Activated T-helper 17 cell treated with anti-CD3 and anti-CD28 coated beads, Interleukin-2, amount 50 U/mL, for 72 hours (primary cell): Measurements from ENCODE around the gene TST. TPM values are rescaled to one million over a fixed set of nuclear protein-coding genes. Genes with fewer than 3 reads are reported as not detected.

Experiments
- ATAC-seq: fragments of 150-1000 bp; cut with Tn5 transposase; replicated peaks from 2 replicates; pipeline ENCODE4 v1.10.0; 2021; ENCODE audit warnings: mild to moderate bottlenecking, moderate library complexity
- H3K27ac Mint-ChIP-seq: one replicate; pipeline ENCODE4 v1.8.0; 2022; ENCODE audit warnings: mixed read lengths
- H3K27me3 Mint-ChIP-seq: one replicate; pipeline ENCODE4 v1.8.0; 2022; ENCODE audit warnings: mixed read lengths
- H3K36me3 Mint-ChIP-seq: one replicate; pipeline ENCODE4 v1.8.0; 2022; ENCODE audit warnings: low read depth, mild to moderate bottlenecking, mixed read lengths
- H3K4me1 Mint-ChIP-seq: one replicate; pipeline ENCODE4 v1.8.0; 2022; ENCODE audit warnings: mixed read lengths
- H3K4me3 Mint-ChIP-seq: one replicate; pipeline ENCODE4 v1.8.0; 2022; ENCODE audit warnings: mild to moderate bottlenecking, mixed read lengths
- H3K9me3 Mint-ChIP-seq: one replicate; pipeline ENCODE4 v1.8.0; 2022; ENCODE audit warnings: mixed read lengths
- total RNA-seq, 2 donors: library from RNA; stranded (reverse); gene quantifications; one replicate each; pipeline ENCODE4 v1.2.3, GENCODE V29; 2022

TST gene
- total RNA-seq, 2 donors from 2014 or later, result 8.2 to 14.5 TPM

DNA sequence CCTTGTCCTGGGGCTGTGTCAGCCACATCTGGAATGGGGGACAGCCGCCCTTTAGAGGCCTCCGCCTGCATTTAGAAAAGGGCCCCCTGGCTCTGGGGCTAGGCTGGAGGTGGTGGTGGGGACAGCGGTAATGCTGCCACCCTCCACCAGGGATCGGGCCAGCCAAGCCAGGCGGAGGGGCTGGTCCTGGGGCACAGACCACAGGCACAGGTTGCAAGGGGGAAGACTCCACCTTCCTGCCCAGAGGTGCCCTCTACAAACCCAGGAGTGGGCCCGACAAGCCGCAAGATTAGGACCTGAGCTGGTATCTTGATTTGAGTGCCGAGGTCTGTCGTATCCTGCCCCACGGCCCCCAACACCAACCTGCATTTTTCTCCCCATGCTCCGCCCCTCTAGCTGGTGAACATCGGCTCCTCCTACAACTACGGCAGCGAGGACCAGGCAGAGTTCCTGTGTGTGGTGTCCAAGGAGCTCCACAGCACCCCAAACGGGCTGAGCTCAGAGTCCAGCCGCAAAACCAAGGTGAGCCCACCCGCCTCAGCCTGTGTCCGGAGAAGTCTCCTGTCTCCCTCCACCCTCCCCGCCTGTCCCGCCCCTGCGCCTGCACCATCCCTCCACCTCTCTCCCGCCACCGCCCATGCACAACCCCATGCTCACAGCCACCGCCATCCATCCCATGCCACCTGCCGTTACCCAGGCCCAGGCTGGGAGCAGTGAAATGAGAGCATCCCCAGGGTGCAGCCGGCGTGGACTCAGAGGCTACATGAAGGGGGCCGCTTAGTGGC lies 39.9 kb upstream of the TST start:
- ATAC-seq, result no peak
- Mint-ChIP-seq H3K27ac (no peak overlapping the region), H3K4me3 (peak overlapping the region; percentile 80), H3K4me1 (peaks cover 27% of the 10 kb centered on the region), H3K9me3 (no peaks in the 10 kb centered on the region), H3K36me3 (peaks cover 85% of the 10 kb centered on the region), H3K27me3 (no peaks in the 10 kb centered on the region)

DNA sequence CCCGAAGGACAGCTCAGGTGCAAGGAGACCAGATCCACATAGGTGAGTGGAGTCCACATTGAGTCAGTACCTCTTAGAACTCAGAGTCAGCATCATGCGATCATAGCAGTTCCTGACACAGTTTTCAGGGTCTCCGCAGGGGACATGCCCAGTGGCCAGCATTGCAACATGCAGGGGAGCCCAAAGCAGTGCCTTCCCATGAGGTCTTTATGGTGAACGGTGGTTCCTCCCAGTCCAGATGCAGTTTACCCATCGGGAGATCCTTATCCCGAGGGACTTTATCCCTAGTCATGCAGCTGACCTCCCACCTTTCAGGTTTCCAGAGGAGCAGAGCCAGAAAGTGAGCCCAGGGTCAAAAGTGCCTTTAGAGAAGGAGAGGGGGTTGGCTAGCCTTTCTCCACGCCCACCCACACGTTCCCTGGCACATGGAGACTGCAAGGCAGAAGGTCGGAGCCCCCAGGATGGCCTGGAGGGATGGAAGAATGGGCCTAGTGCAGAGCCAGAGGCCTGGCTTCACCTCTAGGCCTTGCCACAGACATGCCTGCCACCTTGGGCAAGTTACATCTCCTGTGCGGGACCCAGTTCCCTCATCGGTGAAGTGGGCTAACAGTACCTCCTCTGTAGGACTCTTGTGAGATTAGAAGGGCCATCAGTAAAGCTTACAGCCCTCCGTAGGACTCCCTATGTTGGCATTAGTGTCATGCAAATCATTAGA lies 38.7 kb upstream of the TST start:
- Mint-ChIP-seq H3K9me3 (no peaks in the 10 kb centered on the region), H3K36me3 (peaks cover 81% of the 10 kb centered on the region), H3K27ac (no peak overlapping the region), H3K4me1 (peaks cover 21% of the 10 kb centered on the region), H3K27me3 (no peaks in the 10 kb centered on the region), H3K4me3 (no peak overlapping the region)
- no peak for ATAC-seq

DNA sequence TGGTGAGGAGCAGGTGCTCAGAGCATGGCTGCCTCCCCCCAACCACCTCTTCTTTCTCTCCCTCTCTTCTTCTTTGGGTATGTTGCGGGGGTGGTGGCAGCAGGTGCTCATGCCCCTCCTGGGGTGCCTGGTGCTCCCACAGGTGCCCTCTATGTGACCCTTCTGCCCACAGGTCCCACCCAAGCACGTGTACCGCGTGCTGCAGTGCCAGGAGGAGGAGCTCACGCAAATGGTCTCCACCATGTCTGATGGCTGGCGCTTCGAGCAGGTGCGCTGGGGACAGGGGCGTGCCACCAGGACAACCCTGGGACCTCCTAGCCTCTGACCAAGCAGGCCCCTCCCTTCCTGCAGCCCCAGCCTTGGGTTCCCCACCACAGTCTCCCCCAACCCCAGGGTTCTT lies 38.0 kb upstream of the TST start:
- H3K4me1 Mint-ChIP-seq, result peaks cover 16% of the 10 kb centered on the region
- H3K9me3 Mint-ChIP-seq, result no peaks in the 10 kb centered on the region
- peaks cover 75% of the 10 kb centered on the region for H3K36me3 Mint-ChIP-seq
- H3K27ac Mint-ChIP-seq, result peak overlapping the region; percentile 41
- ATAC-seq, result no peak
- no peak overlapping the region for H3K4me3 Mint-ChIP-seq
- no peaks in the 10 kb centered on the region for H3K27me3 Mint-ChIP-seq

DNA sequence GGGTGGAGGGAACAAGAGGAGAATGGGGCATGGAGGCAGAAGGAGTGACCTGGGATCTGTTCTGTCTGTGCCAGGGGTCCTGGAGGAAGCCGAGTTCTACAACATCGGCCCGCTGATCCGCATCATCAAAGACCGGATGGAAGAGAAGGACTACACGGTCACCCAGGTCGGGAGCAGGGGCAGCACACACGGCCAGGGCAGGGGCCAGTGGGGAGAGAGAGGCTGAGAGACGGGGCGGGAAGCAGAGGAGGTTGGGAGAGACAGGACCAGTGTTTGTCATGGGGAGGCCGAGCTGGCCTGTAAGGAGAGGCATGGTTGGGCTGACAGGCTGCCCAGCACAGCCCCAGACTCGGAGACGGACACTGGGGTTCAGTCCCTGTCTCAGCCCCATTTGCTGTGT lies 37.0 kb upstream of the TST start:
- no peak overlapping the region for H3K4me3 Mint-ChIP-seq
- H3K36me3 Mint-ChIP-seq, result peaks cover 65% of the 10 kb centered on the region
- H3K9me3 Mint-ChIP-seq, result no peaks in the 10 kb centered on the region
- peaks cover 8% of the 10 kb centered on the region for H3K4me1 Mint-ChIP-seq
- ATAC-seq, result no peak
- H3K27ac Mint-ChIP-seq, result no peak overlapping the region
- H3K27me3 Mint-ChIP-seq, result no peaks in the 10 kb centered on the region

DNA sequence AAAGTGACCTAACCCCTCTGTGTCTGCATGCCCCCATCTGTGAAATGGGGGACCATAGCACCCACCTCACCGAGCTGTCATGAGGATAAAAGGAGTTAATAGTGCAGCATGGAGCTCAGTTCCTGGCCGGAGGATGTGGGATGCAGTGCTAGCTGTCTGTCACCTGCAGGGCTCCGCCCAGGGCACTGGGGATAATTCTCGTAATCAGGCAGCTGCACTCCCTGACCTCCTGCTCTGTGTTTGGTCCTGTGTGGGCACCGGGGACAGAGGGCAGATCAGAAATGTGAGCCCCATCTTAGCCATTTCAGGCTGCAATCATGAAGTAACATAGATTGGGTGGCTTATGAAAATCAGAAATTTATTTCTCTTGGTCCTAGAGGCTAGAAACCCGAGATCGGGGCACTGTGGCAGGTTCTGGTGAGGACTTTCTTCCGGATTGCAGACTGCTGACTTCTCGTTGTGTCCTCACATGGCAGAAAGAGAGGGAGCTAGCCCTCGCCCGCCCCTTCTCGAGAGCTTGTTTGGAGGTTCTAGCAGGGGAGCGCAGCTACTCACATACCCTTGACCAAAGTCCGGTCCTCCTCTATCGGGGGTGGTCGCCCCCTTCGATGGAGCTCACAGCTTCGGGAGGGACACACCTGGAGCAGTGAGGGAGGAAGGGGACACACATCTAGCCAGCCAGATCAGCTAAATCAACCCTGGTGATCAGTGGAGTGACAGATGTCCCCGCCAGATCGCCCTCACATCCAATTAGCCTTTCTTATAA lies 35.5 kb upstream of the TST start:
- H3K27ac Mint-ChIP-seq, result no peak overlapping the region
- no peak overlapping the region for H3K4me3 Mint-ChIP-seq
- ATAC-seq, result no peak
- H3K9me3 Mint-ChIP-seq, result no peaks in the 10 kb centered on the region
- no peaks in the 10 kb centered on the region for H3K27me3 Mint-ChIP-seq
- H3K4me1 Mint-ChIP-seq, result no peaks in the 10 kb centered on the region
- peaks cover 50% of the 10 kb centered on the region for H3K36me3 Mint-ChIP-seq

DNA sequence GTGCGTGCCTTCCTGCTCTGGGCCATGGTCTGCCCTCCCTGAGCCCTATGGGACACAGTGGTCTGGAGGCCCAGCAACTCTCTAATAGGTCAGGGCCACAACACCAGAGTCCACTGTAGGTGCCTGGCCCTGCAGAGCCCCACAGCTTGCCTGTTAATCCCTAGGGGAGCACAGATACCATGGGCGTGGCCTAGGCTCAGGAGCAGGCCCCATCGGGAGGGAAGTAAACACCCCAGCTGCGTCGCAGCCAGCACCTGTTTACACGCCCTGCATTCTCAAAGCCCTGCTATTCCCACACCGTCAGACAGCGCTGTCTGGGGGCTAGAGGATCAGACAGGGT lies 34.8 kb upstream of the TST start:
- Mint-ChIP-seq H3K36me3 (peaks cover 43% of the 10 kb centered on the region), H3K4me1 (no peaks in the 10 kb centered on the region), H3K4me3 (no peak overlapping the region), H3K27me3 (no peaks in the 10 kb centered on the region), H3K27ac (no peak overlapping the region), H3K9me3 (no peaks in the 10 kb centered on the region)
- no peak for ATAC-seq

DNA sequence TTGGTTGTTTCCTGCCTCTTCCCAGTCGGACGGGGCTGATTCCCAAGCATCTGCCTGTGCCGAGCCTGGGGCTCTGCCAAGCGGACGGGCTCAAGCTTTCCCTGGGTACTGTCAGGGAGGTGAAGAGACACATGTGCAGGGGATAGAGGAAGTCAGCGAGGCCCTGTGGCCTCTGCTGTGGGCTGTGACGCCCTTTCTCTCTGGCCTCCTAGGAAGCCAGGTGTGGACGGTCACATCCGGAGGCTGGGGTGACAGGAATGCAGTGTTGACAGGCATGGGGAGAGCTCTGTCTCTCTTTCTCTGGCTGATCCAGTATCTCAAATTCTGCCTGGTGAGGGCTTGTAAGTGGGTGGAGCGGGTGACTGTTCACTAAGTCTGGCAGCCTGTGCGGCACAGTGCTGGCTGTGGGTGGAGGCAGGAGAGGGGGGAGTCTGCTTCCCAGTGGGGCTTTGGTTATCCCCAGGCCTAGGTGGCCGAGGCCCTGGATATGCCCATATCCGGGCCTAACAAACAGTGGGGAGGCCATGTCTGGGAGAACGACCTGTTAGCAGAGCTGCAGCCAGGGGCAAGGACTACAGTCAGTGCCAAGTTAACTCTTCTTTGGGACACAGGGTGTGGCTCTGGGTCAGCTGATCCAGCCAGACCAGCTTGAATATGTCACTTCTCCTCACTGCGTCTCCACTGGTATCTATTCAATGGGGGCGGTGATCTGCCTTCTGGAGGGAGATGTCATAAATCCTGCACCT lies 34.2 kb upstream of the TST start:
- Mint-ChIP-seq H3K9me3 (no peaks in the 10 kb centered on the region), H3K36me3 (peaks cover 42% of the 10 kb centered on the region), H3K27ac (peak overlapping the region; percentile 54), H3K4me1 (no peaks in the 10 kb centered on the region), H3K27me3 (no peaks in the 10 kb centered on the region), H3K4me3 (peak overlapping the region; percentile 74)
- no peak for ATAC-seq

DNA sequence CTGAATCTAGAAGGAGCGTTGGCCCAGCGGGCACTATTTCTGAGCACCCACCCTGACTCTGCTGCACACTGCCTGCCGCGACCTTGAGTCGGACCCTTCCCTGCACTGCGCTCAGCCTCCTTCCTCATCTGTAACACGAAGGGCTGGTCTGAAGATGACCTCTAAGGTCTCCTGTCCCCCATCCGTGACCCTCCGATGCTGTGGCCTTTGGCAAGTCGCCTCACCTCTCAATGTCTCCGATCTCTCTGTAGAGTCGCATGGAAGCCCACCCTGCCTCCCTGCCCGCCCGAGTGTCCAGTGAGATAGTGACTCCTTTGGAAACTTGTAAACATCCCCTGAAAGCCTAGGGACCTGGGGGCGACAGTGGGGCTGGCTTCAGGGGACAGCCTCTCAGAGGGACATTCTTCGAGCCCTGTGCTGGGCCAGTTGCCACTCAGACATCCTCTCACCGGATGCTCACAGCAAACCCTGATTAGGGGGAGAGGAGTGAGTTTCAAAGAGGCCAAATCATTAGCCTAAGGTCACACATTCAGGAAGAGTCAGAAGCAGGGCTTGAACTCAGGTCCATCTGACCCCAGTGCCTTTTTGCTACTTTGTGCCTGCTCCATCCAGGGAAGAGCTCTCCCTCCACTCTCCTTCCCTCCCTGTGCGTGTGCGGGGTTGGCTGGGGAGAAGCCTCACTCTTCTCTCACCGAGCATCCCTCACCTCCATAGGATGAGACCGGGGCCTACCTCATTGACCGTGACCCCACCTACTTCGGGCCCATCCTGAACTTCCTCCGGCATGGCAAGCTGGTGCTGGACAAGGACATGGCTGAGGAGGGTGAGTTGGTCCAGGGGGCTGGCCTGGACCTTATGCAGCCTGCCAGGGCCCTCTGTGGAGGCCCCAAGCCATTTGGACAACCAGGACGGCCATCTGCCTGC lies 33.4 kb upstream of the TST start:
- Mint-ChIP-seq H3K27ac (peak overlapping the region; percentile 44), H3K4me1 (no peaks in the 10 kb centered on the region), H3K27me3 (no peaks in the 10 kb centered on the region), H3K36me3 (peaks cover 37% of the 10 kb centered on the region), H3K4me3 (peak overlapping the region; percentile 74), H3K9me3 (no peaks in the 10 kb centered on the region)
- no peak for ATAC-seq

DNA sequence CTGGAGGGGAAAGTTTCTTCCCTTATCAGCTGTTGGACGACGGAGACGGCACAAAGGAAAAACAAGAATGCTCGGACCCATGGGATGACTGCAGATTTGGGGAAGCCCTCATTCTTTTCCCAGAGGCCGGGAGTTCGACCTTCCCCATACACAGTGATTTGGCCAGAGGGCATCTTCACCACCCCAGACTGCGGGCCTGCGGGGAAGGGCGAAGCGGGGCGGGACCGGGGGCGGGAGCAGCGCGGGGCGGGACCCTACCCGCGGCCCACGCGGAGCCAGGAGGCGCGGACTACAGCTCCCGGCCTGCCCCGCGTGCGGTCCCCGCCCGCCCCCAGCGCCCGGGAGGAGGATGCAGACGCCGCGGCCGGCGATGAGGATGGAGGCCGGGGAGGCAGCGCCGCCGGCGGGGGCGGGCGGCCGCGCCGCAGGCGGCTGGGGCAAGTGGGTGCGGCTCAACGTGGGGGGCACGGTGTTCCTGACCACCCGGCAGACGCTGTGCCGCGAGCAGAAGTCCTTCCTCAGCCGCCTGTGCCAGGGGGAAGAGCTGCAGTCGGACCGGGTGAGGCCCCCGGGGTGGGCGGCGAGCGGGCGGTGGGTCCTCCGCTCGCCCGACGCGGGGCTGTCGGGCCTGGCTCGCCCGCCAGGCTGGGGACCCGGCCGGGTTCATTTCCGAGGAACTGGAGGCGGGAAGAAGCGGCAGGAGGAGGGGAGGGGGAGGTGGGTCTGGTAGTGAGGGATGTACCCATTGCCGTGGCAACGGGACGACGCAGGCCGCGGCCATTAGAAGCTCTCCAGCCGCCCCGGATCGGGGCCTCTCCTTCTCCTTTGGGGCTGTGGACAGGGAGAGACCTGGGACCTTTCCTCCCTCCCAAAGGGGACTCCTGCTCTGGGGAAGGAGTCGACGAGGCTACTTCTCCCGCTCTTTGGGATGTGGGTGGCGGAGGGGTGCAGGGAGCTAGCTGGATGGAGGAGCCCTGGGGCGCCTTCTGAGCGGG lies 32.4 kb upstream of the TST start, which contains the start of gene KCTD17:
KCTD17 (plus strand) TSS at position 352 of the 995 bp plus-strand sequence; CDS start at position 371, 19 bp downstream.
- peak within 1 kb of the TSS; percentile 74 for H3K4me3 Mint-ChIP-seq
- no peaks in the 10 kb centered on the region for H3K9me3 Mint-ChIP-seq
- H3K27me3 Mint-ChIP-seq, result no peaks in the 10 kb centered on the region
- H3K27ac Mint-ChIP-seq, result peak within 1 kb of the TSS; percentile 44
- H3K36me3 Mint-ChIP-seq, result peaks cover 27% of the 10 kb centered on the region
- no peaks in the 10 kb centered on the region for H3K4me1 Mint-ChIP-seq
- peak; percentile 99 for ATAC-seq

DNA sequence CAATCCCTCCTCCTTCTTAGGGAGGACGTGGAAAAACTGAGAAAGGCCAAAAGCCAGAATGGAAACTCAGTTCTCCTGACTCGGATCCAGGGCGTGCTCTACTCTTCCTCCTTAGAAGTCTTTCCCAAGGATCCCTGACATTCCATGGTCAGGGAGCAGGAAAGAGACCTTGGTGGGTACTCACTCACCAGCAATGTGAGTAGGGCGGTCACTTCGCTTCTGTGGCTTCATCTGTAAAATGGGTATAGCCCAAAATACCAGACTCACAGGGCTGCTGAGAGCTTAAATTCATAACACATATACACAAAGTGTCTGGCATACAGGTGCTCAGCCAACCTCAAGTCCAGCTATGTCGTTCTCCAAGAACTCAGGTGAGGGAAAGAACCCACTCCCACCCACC lies 31.7 kb upstream of the TST start:
- no peaks in the 10 kb centered on the region for H3K9me3 Mint-ChIP-seq
- ATAC-seq, result no peak
- peak overlapping the region; percentile 36 for H3K27ac Mint-ChIP-seq
- peaks cover 20% of the 10 kb centered on the region for H3K36me3 Mint-ChIP-seq
- no peaks in the 10 kb centered on the region for H3K27me3 Mint-ChIP-seq
- H3K4me1 Mint-ChIP-seq, result no peaks in the 10 kb centered on the region
- peak overlapping the region; percentile 74 for H3K4me3 Mint-ChIP-seq

DNA sequence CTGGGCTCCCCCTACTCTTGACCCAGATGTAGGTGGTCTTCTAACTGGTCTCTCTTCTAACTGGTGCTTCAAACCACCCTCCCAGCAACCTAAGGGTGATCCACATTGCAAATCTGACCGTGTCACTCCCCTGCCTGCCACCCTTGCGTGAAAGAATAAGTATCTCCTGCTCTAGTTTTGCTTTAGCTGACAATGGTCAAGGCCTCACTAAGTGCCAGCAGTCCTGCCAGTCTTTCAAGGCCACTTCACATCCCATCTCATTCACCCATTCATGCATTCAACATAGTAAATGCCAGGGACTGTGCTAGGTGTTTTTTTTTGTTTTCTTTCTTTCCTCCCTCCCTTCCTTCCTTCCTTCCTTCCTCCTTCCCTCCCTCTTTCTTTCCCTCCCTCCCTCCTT lies 30.0 kb upstream of the TST start:
- ATAC-seq, result no peak
- H3K36me3 Mint-ChIP-seq, result peaks cover 8% of the 10 kb centered on the region
- H3K4me3 Mint-ChIP-seq, result no peak overlapping the region
- no peaks in the 10 kb centered on the region for H3K9me3 Mint-ChIP-seq
- H3K4me1 Mint-ChIP-seq, result peaks cover 6% of the 10 kb centered on the region
- no peak overlapping the region for H3K27ac Mint-ChIP-seq
- no peaks in the 10 kb centered on the region for H3K27me3 Mint-ChIP-seq

DNA sequence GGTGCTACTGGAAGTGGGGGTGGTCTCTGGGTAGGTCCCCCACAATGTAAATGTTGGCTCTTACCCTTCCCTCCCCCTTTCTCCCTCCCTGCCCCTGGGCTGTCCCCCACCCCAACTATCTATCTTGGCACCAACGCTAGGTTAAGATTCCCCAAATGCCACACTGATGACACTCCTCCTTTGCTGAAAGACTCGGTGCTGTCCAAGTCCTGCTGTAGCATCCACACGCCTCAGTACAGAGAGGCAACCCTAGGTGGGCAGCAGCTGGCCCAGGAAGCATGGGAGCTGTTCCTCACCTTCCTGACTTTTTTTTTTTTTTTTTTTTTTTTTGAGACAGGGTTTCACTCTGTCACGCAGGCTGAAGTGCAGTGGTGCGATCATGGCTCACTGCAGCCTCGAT lies 28.9 kb upstream of the TST start:
- Mint-ChIP-seq H3K4me3 (no peak overlapping the region), H3K27me3 (no peaks in the 10 kb centered on the region), H3K9me3 (no peaks in the 10 kb centered on the region), H3K4me1 (peaks cover 6% of the 10 kb centered on the region), H3K36me3 (peaks cover 2% of the 10 kb centered on the region), H3K27ac (no peak overlapping the region)
- no peak for ATAC-seq
